HG03097 (cell line): ENCODE measurements around the gene PIK3AP1.

ENCODE experiments used
- ATAC-seq: cut with Tn5 transposase; IDR thresholded peaks from one replicate; pipeline ENCODE4 v1.9.1; 2021; ENCODE audit not compliant: unreplicated experiment, low FRiP score

The PIK3AP1 gene

DNA sequence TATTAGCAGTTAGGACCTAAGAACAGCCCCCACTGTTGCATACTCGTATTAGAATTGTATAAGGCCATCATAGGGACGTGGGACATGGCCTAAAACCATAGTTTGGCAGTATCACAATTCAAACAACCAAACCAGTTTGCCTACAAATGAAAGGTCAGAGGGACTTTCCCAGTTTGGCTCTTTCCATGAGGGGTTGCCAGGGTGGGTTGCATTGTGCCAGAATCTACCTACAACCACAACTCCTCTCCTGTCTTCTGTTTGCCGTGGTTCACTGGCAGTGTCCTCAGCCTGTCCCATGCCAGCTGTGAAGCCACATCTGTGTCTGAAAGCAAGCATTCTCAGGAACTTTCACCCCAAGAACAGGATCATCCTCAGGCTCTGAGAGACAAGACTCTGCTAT, 44.5 kb downstream of the PIK3AP1 start:
- ATAC-seq, result no peak

DNA sequence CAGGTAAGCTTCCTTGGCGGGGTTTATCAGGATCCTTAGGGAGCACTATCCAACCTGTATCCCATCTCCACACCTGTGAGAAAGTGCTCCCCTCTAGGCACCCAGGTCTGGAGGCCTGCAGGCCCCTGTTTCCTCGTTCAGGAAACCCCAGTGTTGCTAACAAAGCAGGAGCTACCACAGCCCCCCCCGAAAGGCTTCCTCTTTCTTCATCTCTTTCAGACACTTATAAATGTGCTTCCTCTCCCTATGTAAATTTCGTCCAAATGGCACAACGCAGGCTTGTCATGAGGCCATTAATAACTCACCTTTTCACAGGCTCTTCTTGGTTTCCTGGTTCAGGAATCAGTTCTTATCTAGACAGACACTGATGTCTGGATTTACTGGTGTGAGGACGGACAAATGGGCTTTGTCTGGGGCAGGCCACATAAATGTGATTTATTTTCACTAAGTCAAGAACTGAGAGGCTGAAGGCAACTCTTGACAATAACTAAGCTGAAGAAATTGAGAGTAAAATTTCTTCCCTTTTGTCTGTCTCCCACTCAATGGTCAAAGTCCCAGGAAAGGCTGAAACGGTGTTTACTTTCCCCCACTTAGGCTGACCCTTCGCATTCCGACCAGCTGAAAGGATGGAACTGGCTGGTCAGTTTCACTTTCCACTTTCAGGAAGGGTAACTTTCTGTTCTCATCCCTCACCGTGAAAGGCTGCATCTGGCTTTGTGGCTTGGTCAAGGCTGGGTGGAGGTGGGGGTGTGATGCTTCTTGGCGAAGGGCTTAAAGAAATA, 46.8 kb downstream of the PIK3AP1 start:
- no peak for ATAC-seq

- ATAC-seq, result no peak
Measured at GRCh38 chr10:96672481-96673175, 47.7 kb downstream of the PIK3AP1 start.

DNA sequence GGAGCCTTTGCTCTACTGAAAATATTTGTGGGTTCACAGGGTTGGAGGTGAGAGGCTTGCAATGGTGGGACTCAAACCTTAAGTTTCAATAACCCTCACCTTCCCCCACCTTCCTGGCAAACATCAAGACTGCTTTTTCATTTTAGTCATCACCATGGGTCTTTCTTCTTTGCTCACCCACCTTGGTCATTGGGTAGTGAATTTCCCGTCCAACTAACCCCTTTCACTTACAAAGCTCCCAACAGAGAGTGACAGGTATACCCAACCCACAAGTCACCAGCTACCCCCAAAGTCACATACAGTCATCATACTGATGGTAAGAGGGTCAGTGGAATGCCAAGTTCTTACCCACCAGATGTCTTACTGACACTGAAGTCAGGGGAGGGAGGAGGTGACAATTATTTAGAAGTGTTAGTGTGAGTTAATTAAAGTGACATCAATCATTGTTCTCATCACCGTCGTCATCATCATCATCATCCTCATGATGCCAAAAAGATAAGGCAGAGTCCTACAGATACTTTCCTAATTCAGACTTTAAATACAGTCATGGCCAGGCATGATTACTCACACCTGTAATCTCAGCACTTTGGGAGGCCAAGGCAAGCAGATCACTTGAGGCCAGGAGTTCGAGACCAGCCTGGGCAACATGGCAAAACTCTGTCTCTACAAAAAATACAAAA, 49.0 kb downstream of the PIK3AP1 start:
- ATAC-seq, result no peak

DNA sequence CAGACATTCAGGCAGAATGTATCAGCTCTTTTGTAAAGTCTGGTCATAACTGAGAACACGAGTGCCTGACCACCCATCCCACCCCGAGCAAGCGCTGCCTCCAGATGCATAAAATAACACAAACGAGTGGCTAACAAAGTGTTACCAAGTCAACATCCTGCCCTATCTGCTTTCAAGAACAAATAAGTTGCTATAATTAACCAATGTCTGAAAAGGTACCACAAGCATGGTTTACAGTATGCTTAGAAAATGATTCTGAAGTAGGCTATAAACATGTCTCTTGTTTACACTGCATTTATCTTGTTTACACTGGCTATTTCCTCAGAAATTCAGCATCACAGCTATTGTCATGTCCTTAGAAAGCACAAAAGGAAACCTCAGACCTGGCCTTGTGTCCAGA, 49.5 kb downstream of the PIK3AP1 start:
- no peak for ATAC-seq

- ATAC-seq, result no peak
Measured at GRCh38 chr10:96667401-96667800, 52.9 kb downstream of the PIK3AP1 start.

- no peak for ATAC-seq
Measured at GRCh38 chr10:96666741-96667140, 53.6 kb downstream of the PIK3AP1 start.

GRCh38 chr10:96665306-96665705, 55.0 kb downstream of the PIK3AP1 start:
- ATAC-seq, result no peak

GRCh38 chr10:96664563-96664962, 55.8 kb downstream of the PIK3AP1 start:
- ATAC-seq, result no peak

DNA sequence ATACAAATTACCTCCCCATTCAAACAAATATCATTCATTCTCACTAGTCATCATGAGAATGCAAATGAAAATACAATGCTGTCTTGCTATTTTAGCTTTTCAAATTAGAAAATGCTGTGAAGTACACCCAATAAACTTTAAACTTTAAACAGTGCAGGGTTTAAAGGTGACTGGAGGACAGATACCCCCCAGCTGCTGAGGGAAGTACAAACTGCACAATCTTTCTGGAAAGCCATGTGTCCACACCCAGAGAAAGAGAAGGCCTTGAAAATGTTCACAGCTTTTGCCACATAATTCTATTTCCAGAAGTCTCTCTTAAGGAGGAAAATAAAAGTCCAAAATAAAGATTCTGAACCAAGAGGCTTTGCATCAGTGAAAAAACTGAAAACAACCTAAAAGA, 56.5 kb downstream of the PIK3AP1 start:
- ATAC-seq, result no peak

DNA sequence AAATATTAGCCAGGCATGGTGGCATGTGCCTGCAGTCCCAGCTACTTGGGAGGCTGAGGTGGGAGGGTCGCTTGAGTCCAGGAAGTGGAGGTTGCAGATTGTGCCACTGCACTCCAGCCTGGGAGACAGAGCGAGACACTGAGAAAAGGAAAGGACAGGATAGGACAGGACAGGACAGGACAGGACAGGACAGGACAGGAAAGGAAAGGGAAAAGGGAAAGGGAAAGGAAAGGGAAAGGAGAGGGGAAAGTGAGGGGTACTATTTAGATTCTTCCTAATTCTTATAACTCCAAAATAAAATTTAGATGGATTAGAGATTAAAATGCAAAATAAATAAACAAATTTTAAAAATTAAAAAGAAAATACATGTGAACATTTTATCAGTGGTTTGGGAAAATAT, 58.7 kb downstream of the PIK3AP1 start:
- no peak for ATAC-seq

GRCh38 chr10:96660297-96660696, 60.0 kb downstream of the PIK3AP1 start:
- ATAC-seq, result no peak

- ATAC-seq, result no peak
Measured at GRCh38 chr10:96658844-96659243, 61.5 kb downstream of the PIK3AP1 start.

- ATAC-seq, result no peak
Measured at GRCh38 chr10:96657385-96657784, 62.9 kb downstream of the PIK3AP1 start.

- no peak for ATAC-seq
Measured at GRCh38 chr10:96656839-96657238, 63.5 kb downstream of the PIK3AP1 start.

GRCh38 chr10:96656198-96656577, 64.1 kb downstream of the PIK3AP1 start:
- ATAC-seq, result no peak

DNA sequence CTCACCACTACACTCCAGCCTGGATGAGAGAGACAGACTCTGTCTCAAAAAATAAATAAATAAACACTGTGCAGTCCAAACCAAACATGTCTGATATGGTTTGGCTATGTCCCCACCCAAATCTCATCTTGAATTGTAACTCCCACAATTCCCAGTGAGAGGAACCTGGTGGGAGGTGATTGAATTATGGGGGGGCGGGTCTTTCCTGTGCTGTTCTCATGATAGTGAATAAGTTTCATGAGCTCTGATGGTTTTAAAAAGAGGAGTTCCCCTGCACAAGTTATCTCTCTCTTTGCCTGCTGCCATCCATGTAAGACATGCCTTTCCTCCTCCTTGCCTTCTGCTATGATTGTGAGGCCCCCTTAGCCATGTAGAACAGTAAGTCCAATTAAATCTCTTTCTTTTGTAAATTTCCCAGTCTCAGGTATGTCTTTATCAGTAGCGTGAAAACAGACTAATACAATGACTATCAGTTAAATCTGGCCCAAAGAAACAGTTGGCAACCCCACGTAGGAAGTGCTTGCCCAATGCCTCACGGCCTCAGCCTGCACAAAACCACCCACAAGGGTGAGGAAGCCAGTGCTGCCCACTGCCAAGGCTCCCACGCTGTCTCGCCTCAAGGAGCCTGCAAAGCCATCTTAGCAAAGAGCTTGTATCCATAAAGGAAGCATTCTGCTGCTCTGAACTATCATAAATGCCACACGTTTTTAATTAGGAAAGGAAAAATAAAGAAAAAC, 64.7 kb downstream of the PIK3AP1 start:
- no peak for ATAC-seq

- no peak for ATAC-seq
Measured at GRCh38 chr10:96651998-96652431, 68.3 kb downstream of the PIK3AP1 start.

DNA sequence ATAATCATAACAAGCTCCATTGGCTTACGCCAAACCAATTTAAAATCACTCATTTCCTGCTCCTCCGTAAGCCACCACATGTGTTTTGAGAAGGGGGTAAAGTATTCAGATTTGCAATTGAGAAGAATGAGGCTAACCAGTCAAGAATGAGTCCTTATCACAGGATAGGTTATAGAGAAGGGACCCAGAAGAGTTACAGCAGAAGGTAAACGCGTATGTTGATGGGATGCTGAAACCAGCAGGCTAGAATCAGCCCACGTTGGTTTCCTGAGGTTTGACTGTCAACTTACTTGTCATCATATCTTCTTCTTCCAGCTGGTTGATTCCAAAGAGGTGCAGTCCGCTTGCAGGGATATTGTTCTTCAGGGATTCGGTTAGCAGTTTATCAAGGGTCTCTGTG, 69.4 kb downstream of the PIK3AP1 start:
- ATAC-seq, result no peak

- no peak for ATAC-seq
Measured at GRCh38 chr10:96648297-96648696, 72.0 kb downstream of the PIK3AP1 start.

DNA sequence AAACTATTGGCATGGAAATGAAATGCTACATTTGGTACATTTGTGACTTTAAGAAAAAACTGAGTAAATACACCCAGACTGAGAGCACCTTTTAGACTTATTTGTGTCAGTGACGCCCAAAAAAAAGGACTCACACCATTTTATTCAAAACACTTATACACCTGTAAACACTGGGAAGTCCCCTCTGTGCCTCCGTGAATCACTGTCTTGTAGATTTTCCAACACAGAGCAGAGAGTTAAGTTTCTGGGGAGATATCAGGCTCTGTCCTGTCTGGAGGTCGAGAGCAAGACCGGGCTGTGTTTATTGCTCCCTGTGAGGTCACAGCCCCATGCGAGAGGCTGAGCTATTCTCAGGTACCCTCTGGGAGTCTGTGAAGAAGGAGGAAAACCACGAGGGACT, 72.8 kb downstream of the PIK3AP1 start:
- ATAC-seq, result no peak
